Esophagus squamous epithelium (tissue), 5 donors: Measurements from ENCODE around the gene TGFBR3. TPM values are rescaled to one million over a fixed set of nuclear protein-coding genes. Genes with fewer than 3 reads are reported as not detected.

Source experiments
- DNase-seq: peaks from one replicate; lab custom pipeline; 2025; lab: John Stamatoyannopoulos, UW
- H3K27ac ChIP-seq, 4 donors: fragments of 200-600 bp; sonication (generic); one replicate each; pipeline ENCODE4 v1.5.1; 2016 to 2019; ENCODE audit warnings: mild to moderate bottlenecking in 1 of 4
- H3K27me3 ChIP-seq, 4 donors: fragments of 200-600 bp; sonication (generic); 1 replicate in 3 of 4; 2 replicates in 1 of 4; pipeline versions ENCODE4 v1.5.1 to v1.6.0; 2017 to 2021; ENCODE audit warnings: antibody characterized with exemption in 1 of 4
- H3K36me3 ChIP-seq, 3 donors: fragments of 200-600 bp; sonication (generic); one replicate each; pipeline ENCODE4 v1.5.1; 2016 to 2019
- H3K4me1 ChIP-seq, 3 donors: fragments of 200-600 bp; sonication (generic); one replicate each; pipeline ENCODE4 v1.5.1; 2017 to 2019
- H3K4me3 ChIP-seq, 4 donors: fragments of 200-600 bp; sonication (generic); 1 replicate in 3 of 4; 2 replicates in 1 of 4; pipeline ENCODE4 v1.5.1; 2016 to 2019; ENCODE audit warnings: mild to moderate bottlenecking in 2 of 4, moderate library complexity in 1 of 4
- H3K9me3 ChIP-seq, 3 donors: fragments of 200-600 bp; sonication (generic); one replicate each; pipeline ENCODE4 v1.5.1; 2016 to 2019
- POLR2A ChIP-seq, 4 donors: fragments of 450-650 bp; IDR thresholded peaks; one replicate each; pipeline ENCODE4 v1.6.1; 2017; ENCODE audit warnings: antibody characterized with exemption in 4 of 4, mild to moderate bottlenecking in 4 of 4, moderate library complexity in 3 of 4
- WGBS, 2 donors: methylation state at CpG; one replicate each; pipeline ENCODE4 v1.1.5; 2018; 5-methylcytosine and 5-hydroxymethylcytosine counted together
- intact Hi-C: fragments of 100-400 bp; cut with DNase I; formaldehyde crosslinking; loops from one replicate; pipeline ENCODE4 v1.15.0; 2022
- total RNA-seq, 4 donors: library from RNA; depleted of rRNA; stranded (reverse); fragments of >200 nt; gene quantifications; one replicate each; pipeline ENCODE4 v1.1.0, GENCODE V29; 2016
- TF ChIP-seq, protein P1 (sequence below), 6 experiments: fragments of 450-650 bp in 4 of 6; fragments of 200-600 bp in 2 of 6; sonication (generic) in 2 of 6; IDR thresholded peaks; one replicate each; pipeline ENCODE4 v1.5.1; 2016 to 2019; ENCODE audit warnings: antibody characterized with exemption in 6 of 6, mild to moderate bottlenecking in 4 of 6, moderate library complexity in 4 of 6
- donor health status: DM: yes; HTN: yes; CAD: no.

TGFBR3 gene
- total RNA-seq, 4 donors from 2014 or later: 11.3 to 119 (median 30.7) TPM

DNA sequence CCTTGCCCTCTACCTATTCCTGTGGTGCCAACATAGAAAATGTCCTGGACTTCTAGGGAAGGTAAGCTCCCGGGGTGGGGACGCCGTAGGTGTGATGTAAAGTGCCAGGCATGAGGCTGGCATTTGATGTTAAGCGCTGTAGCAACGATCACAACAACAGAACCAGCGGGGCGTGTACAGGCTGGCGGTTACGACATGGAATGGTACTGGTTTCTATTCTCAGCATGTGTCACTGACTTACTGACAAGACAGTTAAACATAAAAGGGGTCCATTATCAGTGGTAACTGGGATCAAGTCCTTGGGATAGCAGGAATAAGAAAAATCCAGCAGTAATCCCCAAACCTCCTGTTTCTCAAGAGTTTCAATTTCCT is 58.9 kb downstream of the TGFBR3 start:
- H3K9me3 ChIP-seq: no peaks in the 10 kb centered on the region
- H3K4me1 ChIP-seq: peaks cover 25 to 62% (median 42%) of the 10 kb centered on the region in 3 donors
- H3K27ac ChIP-seq: peak overlapping the region; percentile 61 to 83 (median 76)
- H3K4me3 ChIP-seq: peak overlapping the region in 1 of 4 donors; percentile 31
- DNase-seq: no peak
- 45 to 55% methylated on average over 9 of the region's 9 CpGs for WGBS, 2 donors
- H3K27me3 ChIP-seq: no peaks in the 10 kb centered on the region
- no peaks in the 10 kb centered on the region for H3K36me3 ChIP-seq
- intact Hi-C loops: no loop called here
- TF ChIP-seq POLR2A (IDR thresholded peaks at IDR 0.05): no peak
- TF ChIP-seq, protein P1, sequence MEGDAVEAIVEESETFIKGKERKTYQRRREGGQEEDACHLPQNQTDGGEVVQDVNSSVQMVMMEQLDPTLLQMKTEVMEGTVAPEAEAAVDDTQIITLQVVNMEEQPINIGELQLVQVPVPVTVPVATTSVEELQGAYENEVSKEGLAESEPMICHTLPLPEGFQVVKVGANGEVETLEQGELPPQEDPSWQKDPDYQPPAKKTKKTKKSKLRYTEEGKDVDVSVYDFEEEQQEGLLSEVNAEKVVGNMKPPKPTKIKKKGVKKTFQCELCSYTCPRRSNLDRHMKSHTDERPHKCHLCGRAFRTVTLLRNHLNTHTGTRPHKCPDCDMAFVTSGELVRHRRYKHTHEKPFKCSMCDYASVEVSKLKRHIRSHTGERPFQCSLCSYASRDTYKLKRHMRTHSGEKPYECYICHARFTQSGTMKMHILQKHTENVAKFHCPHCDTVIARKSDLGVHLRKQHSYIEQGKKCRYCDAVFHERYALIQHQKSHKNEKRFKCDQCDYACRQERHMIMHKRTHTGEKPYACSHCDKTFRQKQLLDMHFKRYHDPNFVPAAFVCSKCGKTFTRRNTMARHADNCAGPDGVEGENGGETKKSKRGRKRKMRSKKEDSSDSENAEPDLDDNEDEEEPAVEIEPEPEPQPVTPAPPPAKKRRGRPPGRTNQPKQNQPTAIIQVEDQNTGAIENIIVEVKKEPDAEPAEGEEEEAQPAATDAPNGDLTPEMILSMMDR (IDR thresholded peaks at IDR 0.05): no peak

- H3K9me3 ChIP-seq: no peaks in the 10 kb centered on the region
- H3K27ac ChIP-seq: peak overlapping the region in 3 of 4 donors; percentile 72 to 83 (median 80)
- peaks cover 25 to 58% (median 42%) of the 10 kb centered on the region in 3 donors for H3K4me1 ChIP-seq
- H3K4me3 ChIP-seq: no peak overlapping the region
- H3K36me3 ChIP-seq: no peaks in the 10 kb centered on the region
- no peaks in the 10 kb centered on the region for H3K27me3 ChIP-seq
- no peak for DNase-seq
- intact Hi-C loops: no loop called here
- TF ChIP-seq, protein P1 (IDR thresholded peaks at IDR 0.05): no peak
- no peak for TF ChIP-seq POLR2A (IDR thresholded peaks at IDR 0.05)
- WGBS, 2 donors: 71 to 77% methylated on average over 5 of the region's 5 CpGs
Observed at GRCh38 chr1:91826649-91827048, 59.3 kb downstream of the TGFBR3 start.

DNA sequence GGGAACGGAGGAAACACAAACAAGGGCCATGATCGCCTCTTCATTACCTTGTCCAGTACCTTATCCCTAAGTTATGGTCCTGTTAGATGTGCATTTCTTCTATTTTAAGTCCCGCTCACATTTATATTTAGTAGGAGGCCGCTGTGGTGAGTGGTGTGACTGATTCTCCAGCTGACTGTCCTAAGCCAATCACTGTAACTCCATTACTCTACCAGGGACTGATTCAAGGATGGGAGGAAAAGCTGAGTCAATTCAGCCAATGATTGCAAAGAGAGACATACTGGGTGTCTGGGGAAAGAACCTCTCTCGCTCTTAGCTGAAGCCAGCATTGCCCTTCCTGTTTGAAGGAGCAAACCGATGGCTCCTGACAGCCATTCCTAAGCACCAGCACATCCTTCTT is 59.7 kb downstream of the TGFBR3 start:
- H3K36me3 ChIP-seq: no peaks in the 10 kb centered on the region
- 91 to 94% methylated on average over 5 to 6 of the region's 6 CpGs for WGBS, 2 donors
- peaks cover 25 to 54% (median 39%) of the 10 kb centered on the region in 3 donors for H3K4me1 ChIP-seq
- DNase-seq: no peak
- intact Hi-C loops: no loop called here
- peak overlapping the region in 3 of 4 donors; percentile 45 to 83 (median 80) for H3K27ac ChIP-seq
- no peaks in the 10 kb centered on the region for H3K9me3 ChIP-seq
- H3K27me3 ChIP-seq: no peaks in the 10 kb centered on the region
- TF ChIP-seq, protein P1 (IDR thresholded peaks at IDR 0.05): no peak
- TF ChIP-seq POLR2A (IDR thresholded peaks at IDR 0.05): no peak
- no peak overlapping the region for H3K4me3 ChIP-seq

DNA sequence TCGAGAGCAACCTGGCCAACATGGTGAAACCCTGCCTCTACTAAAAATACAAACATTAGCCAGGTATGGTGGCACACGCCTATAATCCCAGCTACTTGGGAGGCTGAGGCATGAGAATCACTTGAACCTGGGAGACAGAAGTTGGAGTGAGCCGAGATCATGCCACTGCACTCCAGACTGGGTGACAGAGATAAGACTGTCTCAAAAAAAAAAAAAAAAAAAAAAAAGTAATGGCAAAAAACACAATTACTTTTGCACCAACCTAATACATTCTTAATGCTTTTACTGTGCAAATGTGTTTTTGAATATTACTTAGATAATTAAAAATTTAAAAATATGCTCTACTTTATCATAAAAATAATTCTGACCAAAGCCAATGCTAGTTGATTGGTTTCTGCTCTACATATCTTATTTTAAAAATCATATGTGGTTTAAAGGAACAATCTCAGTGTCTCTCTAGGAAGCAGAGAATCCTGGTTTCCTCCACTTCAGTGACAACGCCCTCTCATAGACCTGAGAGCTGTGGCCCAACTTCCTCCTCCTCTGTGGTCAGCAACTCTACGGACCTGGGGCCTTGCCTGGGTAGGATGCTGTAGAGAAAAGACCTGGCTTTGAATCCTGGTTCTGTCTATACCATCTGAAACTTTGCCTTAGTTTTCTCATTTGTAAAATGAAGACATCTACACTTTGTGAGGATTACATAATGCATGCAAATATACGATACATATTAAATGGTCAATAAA is 64.7 kb downstream of the TGFBR3 start:
- Histone ChIP-seq H3K27me3 (no peaks in the 10 kb centered on the region), H3K4me1 (peaks cover 0 to 52% (median 22%) of the 10 kb centered on the region in 3 donors), H3K27ac (no peak overlapping the region), H3K9me3 (no peaks in the 10 kb centered on the region), H3K36me3 (no peaks in the 10 kb centered on the region), H3K4me3 (no peak overlapping the region)
- intact Hi-C loops: no loop called here
- no peak for DNase-seq
- TF ChIP-seq, protein P1 (IDR thresholded peaks at IDR 0.05): no peak
- no peak for TF ChIP-seq POLR2A (IDR thresholded peaks at IDR 0.05)
- 82 to 85% methylated on average over 5 to 6 of the region's 6 CpGs for WGBS, 2 donors

DNA sequence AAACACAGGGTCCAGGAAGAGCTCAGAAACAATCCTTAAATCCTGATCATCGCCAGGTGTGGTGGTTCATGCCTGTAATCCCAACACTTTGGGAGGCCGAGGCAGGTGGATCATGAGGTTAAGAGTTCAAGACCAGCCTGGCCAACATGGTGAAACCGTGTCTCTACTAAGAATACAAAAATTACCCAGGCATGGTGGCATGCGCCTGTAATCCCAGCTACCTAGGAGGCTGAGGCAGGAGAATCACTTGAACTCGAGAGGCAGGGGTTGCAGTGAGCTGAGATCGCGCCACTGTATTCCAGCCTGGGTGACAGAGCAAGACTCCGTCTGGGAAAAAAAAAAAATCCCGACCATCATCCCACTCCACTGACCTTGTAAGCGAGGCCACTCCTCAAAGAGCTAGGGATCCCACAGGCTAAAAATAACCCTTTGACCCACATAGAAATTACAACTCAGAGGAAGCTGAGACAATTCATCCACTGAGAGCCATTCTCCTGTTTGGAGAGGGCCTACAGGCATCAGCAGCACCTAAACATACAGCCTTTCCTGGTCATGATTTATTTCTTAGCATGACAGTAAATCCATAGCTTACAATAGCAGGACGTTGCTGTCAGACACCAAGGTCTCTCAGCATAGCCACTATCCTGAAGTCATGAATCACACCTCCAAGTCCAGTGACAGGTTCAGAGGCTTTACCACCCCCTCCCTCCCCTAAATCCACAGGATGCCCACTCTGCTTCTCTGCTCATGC is 66.7 kb downstream of the TGFBR3 start:
- peaks cover 0 to 68% (median 25%) of the 10 kb centered on the region in 3 donors for H3K4me1 ChIP-seq
- H3K27me3 ChIP-seq: no peaks in the 10 kb centered on the region
- H3K4me3 ChIP-seq: no peak overlapping the region
- WGBS, 2 donors: 69 to 72% methylated on average over 11 of the region's 11 CpGs
- no peaks in the 10 kb centered on the region for H3K9me3 ChIP-seq
- no peak for TF ChIP-seq POLR2A (IDR thresholded peaks at IDR 0.05)
- TF ChIP-seq, protein P1 (IDR thresholded peaks at IDR 0.05): no peak
- intact Hi-C loops: no loop called here
- peak overlapping the region in 3 of 4 donors; percentile 41 to 75 (median 71) for H3K27ac ChIP-seq
- H3K36me3 ChIP-seq: no peaks in the 10 kb centered on the region
- no peak for DNase-seq
